ENCODE data around the gene TLL1. TPM values are rescaled to one million over a fixed set of nuclear protein-coding genes. Genes with fewer than 3 reads are reported as not detected.

The TLL1 gene
- total RNA-seq, 2 experiments from 2014 or later: 0.44 to 3.9 TPM

- ChIA-PET POLR2A (interaction anchor here (0.6 to 1.3 kb wide), 5 partner anchors 11 to 957 kb away, joined by 3 to 9 read pairs (median 3); no protein-coding TSS in a partner anchor), CTCF (ENCODE audit: unreplicated experiment) (no interaction called here)
Measured at GRCh38 chr4:165877286-165877685, 4.2 kb downstream of the TLL1 start.

GRCh38 chr4:165879641-165880040 is 6.6 kb downstream of the TLL1 start:
- POLR2A ChIA-PET: interaction anchor here (0.6 to 1.3 kb wide), 5 partner anchors 11 to 738 kb away, joined by 3 to 4 read pairs (median 3); no protein-coding TSS in a partner anchor
- H3K27ac ChIP-seq (ENCODE audit: low read depth, low read length, poor library complexity, severe bottlenecking): no peak overlapping the region
- DNase-seq (ENCODE audit: low spot score): no peak
- no peaks in the 10 kb centered on the region for H4K20me1 ChIP-seq (ENCODE audit: insufficient read depth, low read length)
- intact Hi-C loops (cut with micrococcal nuclease; ENCODE audit: unreplicated experiment): no loop called here
- no peaks in the 10 kb centered on the region for H3K9me2 ChIP-seq (ENCODE audit: insufficient read depth, low read length)
- no peak overlapping the region for H3K4me3 ChIP-seq (ENCODE audit: low read depth, low read length, poor library complexity, severe bottlenecking)
- CTCF ChIA-PET (ENCODE audit: unreplicated experiment): no interaction called here
- H3K36me3 ChIP-seq (ENCODE audit: insufficient read depth, low read length): no peaks in the 10 kb centered on the region
- H3K4me1 ChIP-seq (ENCODE audit: insufficient read depth, low read length, poor library complexity, severe bottlenecking): no peaks in the 10 kb centered on the region
- no TSS peak for BruUV-seq (replicated peaks)
- H3K4me2 ChIP-seq (ENCODE audit: low read length): no peak overlapping the region
- H2AFZ ChIP-seq (ENCODE audit: low read length): no peak overlapping the region
- no peaks in the 10 kb centered on the region for H3K9me3 ChIP-seq (ENCODE audit: low read length)
- no peaks in the 10 kb centered on the region for H3K79me2 ChIP-seq (ENCODE audit: insufficient read depth, low read depth, low read length)
- TF ChIP-seq CTCF (conservative IDR thresholded peaks at IDR 0.05; ENCODE audit: low read length) (no peak), EZH2phosphoT487 (IDR thresholded peaks at IDR 0.05; ENCODE audit: borderline replicate concordance, low read depth, low read length) (no peak)

More at GRCh38 chr4:165877286-165877685, 4.2 kb downstream of the TLL1 start:
- intact Hi-C loops (cut with micrococcal nuclease; ENCODE audit: unreplicated experiment): no loop called here
- no peaks in the 10 kb centered on the region for H3K36me3 ChIP-seq (ENCODE audit: insufficient read depth, low read length)
- H3K79me2 ChIP-seq (ENCODE audit: insufficient read depth, low read depth, low read length): no peaks in the 10 kb centered on the region
- H3K4me1 ChIP-seq (ENCODE audit: insufficient read depth, low read length, poor library complexity, severe bottlenecking): no peaks in the 10 kb centered on the region
- BruUV-seq (replicated peaks): no TSS peak
- no peak overlapping the region for H3K4me3 ChIP-seq (ENCODE audit: low read depth, low read length, poor library complexity, severe bottlenecking)
- no peak overlapping the region for H2AFZ ChIP-seq (ENCODE audit: low read length)
- H3K9me3 ChIP-seq (ENCODE audit: low read length): no peaks in the 10 kb centered on the region
- no peak for TF ChIP-seq EZH2phosphoT487 (IDR thresholded peaks at IDR 0.05; ENCODE audit: borderline replicate concordance, low read depth, low read length)
- TF ChIP-seq CTCF (conservative IDR thresholded peaks at IDR 0.05; ENCODE audit: low read length): no peak
- H3K9me2 ChIP-seq (ENCODE audit: insufficient read depth, low read length): no peaks in the 10 kb centered on the region
- no peak overlapping the region for H3K27ac ChIP-seq (ENCODE audit: low read depth, low read length, poor library complexity, severe bottlenecking)
- no peaks in the 10 kb centered on the region for H4K20me1 ChIP-seq (ENCODE audit: insufficient read depth, low read length)
- no peak for DNase-seq (ENCODE audit: low spot score)
- no peak overlapping the region for H3K4me2 ChIP-seq (ENCODE audit: low read length)

GRCh38 chr4:165894159-165894558 is 21.1 kb downstream of the TLL1 start:
- Histone ChIP-seq H3K9me2 (ENCODE audit: insufficient read depth, low read length) (no peaks in the 10 kb centered on the region), H3K4me2 (ENCODE audit: low read length) (no peak overlapping the region), H3K79me2 (ENCODE audit: insufficient read depth, low read depth, low read length) (no peaks in the 10 kb centered on the region), H4K20me1 (ENCODE audit: insufficient read depth, low read length) (no peaks in the 10 kb centered on the region), H3K9me3 (ENCODE audit: low read length) (no peaks in the 10 kb centered on the region), H2AFZ (ENCODE audit: low read length) (no peak overlapping the region), H3K4me3 (ENCODE audit: low read depth, low read length, poor library complexity, severe bottlenecking) (no peak overlapping the region), H3K36me3 (ENCODE audit: insufficient read depth, low read length) (no peaks in the 10 kb centered on the region), H3K27ac (ENCODE audit: low read depth, low read length, poor library complexity, severe bottlenecking) (no peak overlapping the region), H3K4me1 (ENCODE audit: insufficient read depth, low read length, poor library complexity, severe bottlenecking) (no peaks in the 10 kb centered on the region)
- POLR2A ChIA-PET: interaction anchor here (0.7 kb wide), 2 partner anchors 237 to 896 kb away, joined by 3 to 4 read pairs; no protein-coding TSS in a partner anchor
- no peak for DNase-seq (ENCODE audit: low spot score)
- no TSS peak for BruUV-seq (replicated peaks)
- CTCF ChIA-PET (ENCODE audit: unreplicated experiment): no interaction called here
- intact Hi-C loops (cut with micrococcal nuclease; ENCODE audit: unreplicated experiment): no loop called here
- TF ChIP-seq CTCF (conservative IDR thresholded peaks at IDR 0.05; ENCODE audit: low read length): no peak
- TF ChIP-seq EZH2phosphoT487 (IDR thresholded peaks at IDR 0.05; ENCODE audit: borderline replicate concordance, low read depth, low read length): no peak
